SK-N-SH (cell line): ENCODE data around the gene B3GNT3. TPM values are rescaled to one million over a fixed set of nuclear protein-coding genes. Genes with fewer than 3 reads are reported as not detected.

Source experiments
- CTCF ChIA-PET: fragments of 300-600, 350-600 bp; formaldehyde crosslinking; extraction: SDS; loops from one replicate; lab custom pipeline; 2021; lab: Yijun Ruan, JAX
- POLR2A ChIA-PET: fragments of 350-600 bp; sonication (Branson Sonifier 250); formaldehyde crosslinking; extraction: SDS; loops from one replicate; lab custom pipeline; 2020; ENCODE audit warnings: antibody characterized with exemption, inconsistent platforms; lab: Yijun Ruan, JAX
- DNase-seq: peaks from one replicate; pipeline ENCODE4 v3.0.0; 2012
- H2AFZ ChIP-seq: fragments of 200-600 bp; sonication (generic); 2 replicates; pipeline ENCODE4 v1.8.1; 2016; ENCODE audit warnings: antibody characterized with exemption, mild to moderate bottlenecking, low read depth
- H3F3A ChIP-seq: fragments of 200-600 bp; sonication (generic); replicated peaks from 2 replicates; pipeline ENCODE3; 2016; ENCODE audit warnings: antibody characterized with exemption, mild to moderate bottlenecking; ENCODE audit not compliant: insufficient read depth
- H3K27ac ChIP-seq, 2 experiments: fragments of 200-500 bp in 1 of 2; fragments of 200-600 bp in 1 of 2; sonication (Bioruptor generic) in 1 of 2; sonication (generic), shearing (Covaris generic) in 1 of 2; 2 replicates each; pipeline versions ENCODE4 v1.5.1 to v1.6.1; 2014 to 2016; ENCODE audit warnings: low read depth in 2 of 2, inconsistent platforms in 1 of 2, low read length in 1 of 2, mild to moderate bottlenecking in 1 of 2, mixed read lengths in 1 of 2
- H3K27me3 ChIP-seq: fragments of 200-600 bp; sonication (generic), shearing (Covaris generic); 2 replicates; pipeline ENCODE4 v1.6.1; 2016; ENCODE audit warnings: mixed run types; ENCODE audit not compliant: insufficient read depth
- H3K36me3 ChIP-seq, 2 experiments: fragments of 200-500 bp in 1 of 2; fragments of 200-600 bp in 1 of 2; sonication (Bioruptor generic) in 1 of 2; sonication (generic) in 1 of 2; replicated peaks in 1 of 2; 2 replicates each; pipeline versions ENCODE3 to v1.5.1; 2014 to 2016; ENCODE audit warnings: low read length in 1 of 2, mild to moderate bottlenecking in 1 of 2; ENCODE audit not compliant: insufficient read depth in 2 of 2, control insufficient read depth in 1 of 2
- H3K4me1 ChIP-seq, 2 experiments: fragments of 200-500 bp in 1 of 2; fragments of 200-600 bp in 1 of 2; sonication (Bioruptor generic) in 1 of 2; sonication (generic), shearing (Covaris generic) in 1 of 2; 2 replicates each; pipeline versions ENCODE4 v1.5.1 to v1.6.1; 2014 to 2016; ENCODE audit warnings: low read depth in 1 of 2, low read length in 1 of 2, mixed run types in 1 of 2; ENCODE audit not compliant: insufficient read depth in 2 of 2, control insufficient read depth in 1 of 2
- H3K4me2 ChIP-seq: fragments of 200-600 bp; sonication (generic), shearing (Covaris generic); 2 replicates; pipeline ENCODE4 v1.6.1; 2017; ENCODE audit warnings: mixed run types
- H3K4me3 ChIP-seq, 2 experiments: fragments of 200-500 bp in 1 of 2; fragments of 200-600 bp in 1 of 2; sonication (Bioruptor generic) in 1 of 2; sonication (generic), shearing (Covaris generic) in 1 of 2; 2 replicates each; pipeline versions ENCODE4 v1.5.1 to v1.8.1; 2014 to 2016; ENCODE audit warnings: low read depth in 2 of 2, inconsistent platforms in 1 of 2, low read length in 1 of 2, mild to moderate bottlenecking in 1 of 2, mixed read lengths in 1 of 2, moderate library complexity in 1 of 2
- H3K79me2 ChIP-seq: fragments of 200-600 bp; sonication (generic); 2 replicates; pipeline ENCODE4 v1.8.1; 2017; ENCODE audit warnings: mild to moderate bottlenecking; ENCODE audit not compliant: insufficient read depth
- H3K9ac ChIP-seq: fragments of 200-600 bp; sonication (generic); 2 replicates; pipeline ENCODE4 v1.6.1; 2017; ENCODE audit warnings: mixed run types
- H3K9me2 ChIP-seq: fragments of 200-600 bp; sonication (generic); 2 replicates; pipeline ENCODE4 v1.6.1; 2017; ENCODE audit warnings: mixed run types
- H3K9me3 ChIP-seq: fragments of 200-600 bp; sonication (generic); 2 replicates; pipeline ENCODE4 v1.6.1; 2017; ENCODE audit warnings: mixed run types, mild to moderate bottlenecking, moderate library complexity
- H4K20me1 ChIP-seq: fragments of 200-600 bp; sonication (generic); 2 replicates; pipeline ENCODE4 v1.6.1; 2017; ENCODE audit warnings: mild to moderate bottlenecking, mixed run types; ENCODE audit not compliant: insufficient read depth
- CHD2 ChIP-seq: fragments of 150-350 bp; IDR thresholded peaks from 2 replicates; pipeline ENCODE4 v1.6.1; 2018; ENCODE audit warnings: low read length; ENCODE audit not compliant: partially characterized antibody
- ELF1 ChIP-seq: IDR thresholded peaks from 2 replicates; pipeline ENCODE4 v1.4.0; 2012
- EP300 ChIP-seq, 2 experiments: IDR thresholded peaks; 2 replicates each; pipeline versions ENCODE4 v1.4.0 to v1.6.1; 2012; ENCODE audit warnings: borderline replicate concordance in 1 of 2, low read depth in 1 of 2, low read length in 1 of 2
- EZH2phosphoT487 ChIP-seq: fragments of 200-600 bp; sonication (generic); IDR thresholded peaks from 2 replicates; pipeline ENCODE4 v1.6.1; 2017; ENCODE audit warnings: low read depth, mixed run types, mild to moderate bottlenecking, antibody characterized with exemption, moderate library complexity, borderline replicate concordance
- FOXM1 ChIP-seq: IDR thresholded peaks from 2 replicates; pipeline ENCODE4 v1.4.0; 2012; ENCODE audit warnings: low read depth, mild to moderate bottlenecking
- JUND ChIP-seq: IDR thresholded peaks from 2 replicates; pipeline ENCODE4 v1.4.0; 2012
- MAX ChIP-seq: IDR thresholded peaks from 2 replicates; pipeline ENCODE4 v1.4.0; 2012; ENCODE audit warnings: low read depth
- NFIC ChIP-seq: IDR thresholded peaks from 2 replicates; pipeline ENCODE4 v1.4.0; 2012; ENCODE audit warnings: borderline replicate concordance
- NRF1 ChIP-seq: IDR thresholded peaks from 2 replicates; pipeline ENCODE4 v1.6.1; 2012; ENCODE audit warnings: low read depth, mild to moderate bottlenecking, low read length
- RCOR1 ChIP-seq: fragments of 150-350 bp; IDR thresholded peaks from 2 replicates; pipeline ENCODE4 v1.6.1; 2017; ENCODE audit warnings: antibody characterized with exemption, low read length
- REST ChIP-seq: IDR thresholded peaks from 2 replicates; pipeline ENCODE4 v1.6.1; 2012; ENCODE audit warnings: mild to moderate bottlenecking, low read depth, low read length, moderate library complexity
- TAF1 ChIP-seq: IDR thresholded peaks from 2 replicates; pipeline ENCODE4 v1.6.1; 2012; ENCODE audit warnings: low read depth, mild to moderate bottlenecking, low read length, moderate library complexity, borderline replicate concordance
- USF1 ChIP-seq: IDR thresholded peaks from 2 replicates; pipeline ENCODE4 v1.4.0; 2012; ENCODE audit warnings: low read depth, borderline replicate concordance
- USF2 ChIP-seq: fragments of 150-350 bp; IDR thresholded peaks from 2 replicates; pipeline ENCODE4 v1.6.1; 2017; ENCODE audit warnings: antibody characterized with exemption, low read length, low read depth, borderline replicate concordance
- WGBS: methylation state at CpG from one replicate; pipeline ENCODE4 v1.1.6; 2017; ENCODE audit warnings: low lambda C conversion rate; 5-methylcytosine and 5-hydroxymethylcytosine counted together
- polyA plus RNA-seq, 3 experiments: library from polyadenylated mRNA; depleted of rRNA; stranded (reverse); fragments of >200 nt; gene quantifications; 2 replicates each; pipeline ENCODE4 v1.2.3, GENCODE V29; 2012

B3GNT3 gene
- polyA plus RNA-seq, 1 of the 3 experiments (the other 2 are of a cell fraction): not detected

DNA sequence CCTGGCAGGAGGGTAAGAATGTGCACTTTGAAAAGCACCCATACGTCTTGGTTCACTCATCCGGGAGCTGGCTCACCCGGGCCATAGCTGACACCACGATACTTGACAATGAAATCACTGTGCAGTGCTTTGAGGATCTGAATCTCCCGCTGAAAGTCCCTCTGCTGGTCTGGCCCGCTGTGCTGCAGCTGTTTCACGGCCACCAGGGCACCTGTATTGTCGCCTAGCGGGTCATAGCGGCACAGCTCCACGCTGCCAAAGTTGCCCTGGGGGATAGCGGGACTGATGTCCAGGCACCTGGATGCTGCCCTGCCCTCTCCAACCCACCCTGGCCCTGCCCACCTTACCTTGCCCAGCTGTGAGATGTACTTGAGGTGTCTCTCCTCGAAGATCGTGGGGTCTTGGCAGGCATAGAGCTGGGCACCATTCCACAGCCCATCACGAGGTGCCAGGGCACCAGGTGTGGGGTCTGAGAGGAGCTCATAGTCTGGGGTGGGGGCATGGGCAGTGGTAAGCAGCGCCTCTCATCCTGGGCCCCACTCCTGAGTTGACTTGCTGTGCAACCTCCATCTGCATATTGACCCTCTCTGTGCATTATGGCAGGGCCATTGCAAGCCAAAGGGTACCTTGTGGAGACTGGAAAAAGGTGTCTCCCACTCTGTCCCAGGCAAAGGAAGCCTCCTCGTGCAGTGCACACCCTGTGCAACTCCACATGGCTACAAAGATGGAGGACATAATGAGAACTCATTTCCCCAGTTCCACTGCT is 37.7 kb downstream of the B3GNT3 start:
- Histone ChIP-seq H3K9ac (no peak overlapping the region), H2AFZ (no peak overlapping the region), H3K4me2 (no peak overlapping the region), H3K27ac (no peak overlapping the region), H3K27me3 (no peaks in the 10 kb centered on the region), H3K4me3 (no peak overlapping the region), H3K36me3 (no peaks in the 10 kb centered on the region), H3K9me2 (no peaks in the 10 kb centered on the region), H3K9me3 (no peaks in the 10 kb centered on the region), H4K20me1 (no peaks in the 10 kb centered on the region), H3K4me1 (peaks cover 0 to 8% of the 10 kb centered on the region in 2 experiments; a peak in 1 of 4 replicates), H3F3A (peaks cover 3% of the 10 kb centered on the region), H3K79me2 (no peaks in the 10 kb centered on the region)
- ChIA-PET CTCF (interaction anchor here (0.7 to 1.1 kb wide), 3 partner anchors 19 to 253 kb away, joined by 3 read pairs; no protein-coding TSS in a partner anchor), POLR2A (no interaction called here)
- no peak for DNase-seq
- TF ChIP-seq REST: no peak
- no peak for TF ChIP-seq RCOR1
- TF ChIP-seq EP300 (IDR thresholded peaks at IDR 0.05; ENCODE audit: borderline replicate concordance in 1 of 2, low read depth in 1 of 2, low read length in 1 of 2): no peak
- TF ChIP-seq NRF1: no peak
- TF ChIP-seq USF2: no peak
- TF ChIP-seq EZH2phosphoT487: no peak
- TF ChIP-seq ELF1: no peak
- no peak for TF ChIP-seq FOXM1
- no peak for TF ChIP-seq MAX
- no peak for TF ChIP-seq NFIC
- no peak for TF ChIP-seq CHD2
- TF ChIP-seq TAF1: no peak
- no peak for TF ChIP-seq USF1
- no peak for TF ChIP-seq JUND
- 85% methylated on average over 5 of the region's 17 CpGs for WGBS
